Chondrocyte (in vitro differentiated cells): ENCODE measurements around the gene FBN2. TPM values are rescaled to one million over a fixed set of nuclear protein-coding genes. Genes with fewer than 3 reads are reported as not detected.

Experiments
- DNase-seq: peaks from one replicate; pipeline ENCODE4 v3.0.0; 2021; ENCODE audit warnings: mixed read lengths, low spot score
- H3K27ac Mint-ChIP-seq: one replicate; pipeline ENCODE4 v1.8.0; 2021; ENCODE audit warnings: mild to moderate bottlenecking, moderate library complexity, mixed read lengths; ENCODE audit not compliant: unreplicated experiment
- H3K27me3 Mint-ChIP-seq: 2 replicates; pipeline ENCODE4 v1.8.0; 2021; ENCODE audit warnings: low read depth, mixed read lengths
- H3K36me3 Mint-ChIP-seq: 2 replicates; pipeline ENCODE4 v1.8.0; 2021; ENCODE audit warnings: low read depth, mixed read lengths
- H3K4me1 Mint-ChIP-seq: 2 replicates; pipeline ENCODE4 v1.8.0; 2021; ENCODE audit warnings: low read depth, mild to moderate bottlenecking, mixed read lengths
- H3K4me3 Mint-ChIP-seq: one replicate; pipeline ENCODE4 v1.8.0; 2021; ENCODE audit warnings: mild to moderate bottlenecking, moderate library complexity, mixed read lengths; ENCODE audit not compliant: unreplicated experiment
- H3K9me3 Mint-ChIP-seq: 2 replicates; pipeline ENCODE4 v1.8.0; 2021; ENCODE audit warnings: low read depth, mixed read lengths
- CTCF ChIP-seq: fragments of 200-600 bp; sonication (generic); IDR thresholded peaks from 2 replicates; pipeline ENCODE4 v1.5.0; 2021; ENCODE audit warnings: antibody characterized with exemption, mild to moderate bottlenecking, moderate library complexity
- total RNA-seq: library from RNA; stranded (reverse); gene quantifications from 3 replicates; pipeline ENCODE4 v1.2.1, GENCODE V29; 2021

Gene FBN2
- total RNA-seq, 1 donor from 2014 or later = 311 TPM

GRCh38 chr5:128553747-128554146, 15.7 kb upstream of the FBN2 start:
- no peak for TF ChIP-seq CTCF
- peaks cover 14% of the 10 kb centered on the region for H3K36me3 Mint-ChIP-seq
- H3K27me3 Mint-ChIP-seq = no peaks in the 10 kb centered on the region
- no peak overlapping the region for H3K4me3 Mint-ChIP-seq
- H3K9me3 Mint-ChIP-seq = peaks cover 34% of the 10 kb centered on the region
- peaks cover 4% of the 10 kb centered on the region for H3K4me1 Mint-ChIP-seq
- H3K27ac Mint-ChIP-seq = peak overlapping the region; percentile 8
- DNase-seq = no peak

GRCh38 chr5:128551476-128551875, 13.4 kb upstream of the FBN2 start:
- no peak for TF ChIP-seq CTCF
- H3K27me3 Mint-ChIP-seq = no peaks in the 10 kb centered on the region
- H3K9me3 Mint-ChIP-seq = peaks cover 28% of the 10 kb centered on the region
- no peak overlapping the region for H3K4me3 Mint-ChIP-seq
- H3K36me3 Mint-ChIP-seq = peaks cover 14% of the 10 kb centered on the region
- no peaks in the 10 kb centered on the region for H3K4me1 Mint-ChIP-seq
- DNase-seq = no peak
- H3K27ac Mint-ChIP-seq = no peak overlapping the region

- peaks cover 16% of the 10 kb centered on the region for H3K36me3 Mint-ChIP-seq
- no peak overlapping the region for H3K27ac Mint-ChIP-seq
- no peak for TF ChIP-seq CTCF
- DNase-seq = no peak
- no peak overlapping the region for H3K4me3 Mint-ChIP-seq
- no peaks in the 10 kb centered on the region for H3K27me3 Mint-ChIP-seq
- no peaks in the 10 kb centered on the region for H3K4me1 Mint-ChIP-seq
- peaks cover 33% of the 10 kb centered on the region for H3K9me3 Mint-ChIP-seq
Observed at GRCh38 chr5:128549496-128549895, 11.5 kb upstream of the FBN2 start.

- TF ChIP-seq CTCF = no peak
- H3K27ac Mint-ChIP-seq = no peak overlapping the region
Observed at GRCh38 chr5:128546658-128547281, 8.7 kb upstream of the FBN2 start.

GRCh38 chr5:128541385-128541784, 3.3 kb upstream of the FBN2 start:
- no peak for DNase-seq

More at GRCh38 chr5:128546658-128547281, 8.7 kb upstream of the FBN2 start:
- Mint-ChIP-seq H3K4me1 (no peaks in the 10 kb centered on the region), H3K27me3 (no peaks in the 10 kb centered on the region), H3K9me3 (peaks cover 25% of the 10 kb centered on the region), H3K36me3 (peaks cover 11% of the 10 kb centered on the region), H3K4me3 (no peak overlapping the region)
- no peak for DNase-seq

More at GRCh38 chr5:128541385-128541784, 3.3 kb upstream of the FBN2 start:
- no peak for TF ChIP-seq CTCF
- Mint-ChIP-seq H3K9me3 (peaks cover 20% of the 10 kb centered on the region), H3K4me3 (no peak overlapping the region), H3K36me3 (peaks cover 11% of the 10 kb centered on the region), H3K27me3 (no peaks in the 10 kb centered on the region), H3K4me1 (peaks cover 5% of the 10 kb centered on the region), H3K27ac (no peak overlapping the region)
